ENCODE data around the gene FCHSD2.

DNA sequence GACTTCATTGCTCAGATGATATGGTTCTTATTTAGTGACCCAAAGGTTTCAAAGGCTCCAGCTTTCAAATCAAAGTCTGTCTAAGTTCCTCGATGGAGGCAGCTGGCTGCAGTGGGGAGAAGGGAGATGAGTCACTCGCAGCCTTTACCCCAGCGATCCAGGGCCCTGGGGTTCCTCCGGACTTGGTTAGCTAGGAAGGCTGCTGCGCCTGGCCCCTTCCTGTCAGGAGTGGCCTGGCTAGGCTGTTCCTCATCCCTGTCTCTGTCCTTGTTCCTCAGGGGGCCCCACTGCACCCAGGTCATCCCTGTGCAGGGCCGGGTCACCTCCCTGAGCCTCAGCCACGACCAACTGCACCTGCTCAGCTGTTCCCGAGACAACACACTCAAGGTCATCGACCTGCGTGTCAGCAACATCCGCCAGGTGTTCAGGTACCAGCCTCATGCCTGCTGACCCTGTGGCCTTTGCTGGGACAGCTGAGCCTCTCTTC, 314.0 kb downstream of the FCHSD2 start:
- TF ChIP-seq, protein P1, sequence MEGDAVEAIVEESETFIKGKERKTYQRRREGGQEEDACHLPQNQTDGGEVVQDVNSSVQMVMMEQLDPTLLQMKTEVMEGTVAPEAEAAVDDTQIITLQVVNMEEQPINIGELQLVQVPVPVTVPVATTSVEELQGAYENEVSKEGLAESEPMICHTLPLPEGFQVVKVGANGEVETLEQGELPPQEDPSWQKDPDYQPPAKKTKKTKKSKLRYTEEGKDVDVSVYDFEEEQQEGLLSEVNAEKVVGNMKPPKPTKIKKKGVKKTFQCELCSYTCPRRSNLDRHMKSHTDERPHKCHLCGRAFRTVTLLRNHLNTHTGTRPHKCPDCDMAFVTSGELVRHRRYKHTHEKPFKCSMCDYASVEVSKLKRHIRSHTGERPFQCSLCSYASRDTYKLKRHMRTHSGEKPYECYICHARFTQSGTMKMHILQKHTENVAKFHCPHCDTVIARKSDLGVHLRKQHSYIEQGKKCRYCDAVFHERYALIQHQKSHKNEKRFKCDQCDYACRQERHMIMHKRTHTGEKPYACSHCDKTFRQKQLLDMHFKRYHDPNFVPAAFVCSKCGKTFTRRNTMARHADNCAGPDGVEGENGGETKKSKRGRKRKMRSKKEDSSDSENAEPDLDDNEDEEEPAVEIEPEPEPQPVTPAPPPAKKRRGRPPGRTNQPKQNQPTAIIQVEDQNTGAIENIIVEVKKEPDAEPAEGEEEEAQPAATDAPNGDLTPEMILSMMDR (IDR thresholded peaks at IDR 0.05) = no peak
- TF ChIP-seq EP300 (IDR thresholded peaks at IDR 0.05) (no peak), POLR2AphosphoS5 (IDR thresholded peaks at IDR 0.05) (peak in 1 of 2 donors; percentile 4)
